NCI-H1436 (cell line): ENCODE results near the gene KANSL1.
"Not testable (repeated sequence)": the region's sequence is repeated elsewhere in the genome, so short reads cannot be mapped to it uniquely, and the experiment has no call there.

ENCODE experiments used
- DNase-seq: peaks from one replicate; lab custom pipeline; 2025; lab: John Stamatoyannopoulos, UW

KANSL1 gene

GRCh38 chr17:46036491-46036890, 156.7 kb downstream of the KANSL1 start:
- no peak for DNase-seq

- DNase-seq, result no peak
Observed at GRCh38 chr17:46035112-46035818, 158.0 kb downstream of the KANSL1 start.

- DNase-seq, result no peak
Observed at GRCh38 chr17:46033392-46033791, 159.8 kb downstream of the KANSL1 start.

GRCh38 chr17:46032909-46033308, 160.3 kb downstream of the KANSL1 start:
- no peak for DNase-seq

GRCh38 chr17:46031920-46032319, 161.3 kb downstream of the KANSL1 start:
- no peak for DNase-seq

- no peak for DNase-seq
Observed at GRCh38 chr17:46031440-46031839, 161.8 kb downstream of the KANSL1 start.

- no peak for DNase-seq
Observed at GRCh38 chr17:46030752-46031151, 162.5 kb downstream of the KANSL1 start.

- no peak for DNase-seq
Observed at GRCh38 chr17:46029627-46030026, 163.6 kb downstream of the KANSL1 start.

GRCh38 chr17:46028981-46029565, 164.2 kb downstream of the KANSL1 start:
- DNase-seq, result no peak

GRCh38 chr17:46028374-46028773, 164.9 kb downstream of the KANSL1 start:
- no peak for DNase-seq

GRCh38 chr17:46027976-46028325, 165.3 kb downstream of the KANSL1 start:
- no peak for DNase-seq

GRCh38 chr17:46027048-46027975, 165.9 kb downstream of the KANSL1 start:
- DNase-seq, result no peak

GRCh38 chr17:46026166-46027047, 166.8 kb downstream of the KANSL1 start:
- no peak for DNase-seq

- no peak for DNase-seq
Observed at GRCh38 chr17:46025510-46026165, 167.6 kb downstream of the KANSL1 start.

- no peak for DNase-seq
Observed at GRCh38 chr17:46025060-46025459, 168.2 kb downstream of the KANSL1 start.

- DNase-seq, result no peak
Observed at GRCh38 chr17:46024590-46024989, 168.6 kb downstream of the KANSL1 start.

- DNase-seq, result no peak
Observed at GRCh38 chr17:46023783-46024388, 169.3 kb downstream of the KANSL1 start.

- not testable (repeated sequence) for DNase-seq
Observed at GRCh38 chr17:46023366-46023765, 169.9 kb downstream of the KANSL1 start.

- DNase-seq, result no peak
Observed at GRCh38 chr17:46020998-46021397, 172.2 kb downstream of the KANSL1 start.

- no peak for DNase-seq
Observed at GRCh38 chr17:46020023-46020761, 173.0 kb downstream of the KANSL1 start.
